Upper lobe of left lung (tissue), 6 donors: ENCODE results near the gene CMSS1. TPM values are rescaled to one million over a fixed set of nuclear protein-coding genes. Genes with fewer than 3 reads are reported as not detected.
"Not testable (repeated sequence)": the region's sequence is repeated elsewhere in the genome, so short reads cannot be mapped to it uniquely, and the experiment has no call there.

ENCODE experiments used
- ATAC-seq, 2 donors: fragments of 200-7000 bp; cut with Tn5 transposase; one replicate each; pipeline ENCODE4 v1.9.1; 2022; ENCODE audit warnings: mild to moderate bottlenecking in 2 of 2, moderate library complexity in 2 of 2; ENCODE audit not compliant: low FRiP score in 2 of 2
- DNase-seq, 2 donors: peaks; one replicate each; pipeline ENCODE4 v3.0.0-alpha.2; 2019 to 2020
- H3K27ac ChIP-seq, 4 donors: fragments of 200-600 bp; sonication (generic); one replicate each; pipeline ENCODE4 v1.5.1; 2016 to 2019
- H3K27me3 ChIP-seq, 4 donors: fragments of 200-600 bp; sonication (generic); one replicate each; pipeline ENCODE4 v1.5.1; 2017 to 2019
- H3K36me3 ChIP-seq, 4 donors: fragments of 200-600 bp; sonication (generic); one replicate each; pipeline ENCODE4 v1.5.1; 2016 to 2019
- H3K4me1 ChIP-seq, 4 donors: fragments of 200-600 bp; sonication (generic); one replicate each; pipeline ENCODE4 v1.5.1; 2018 to 2019
- H3K4me3 ChIP-seq, 4 donors: fragments of 200-600 bp; sonication (generic); one replicate each; pipeline ENCODE4 v1.5.1; 2017 to 2019; ENCODE audit warnings: mild to moderate bottlenecking in 2 of 4, moderate library complexity in 1 of 4
- H3K9me3 ChIP-seq, 4 donors: fragments of 200-600 bp; sonication (generic); one replicate each; pipeline ENCODE4 v1.5.1; 2018 to 2019
- CTCF ChIP-seq, 6 experiments: fragments of 450-650 bp in 4 of 6; fragments of 200-600 bp in 2 of 6; sonication (generic) in 2 of 6; IDR thresholded peaks; one replicate each; pipeline ENCODE4 v1.5.1; 2016 to 2019; ENCODE audit warnings: antibody characterized with exemption in 6 of 6
- EP300 ChIP-seq, 4 donors: sonication (generic); formaldehyde crosslinking; IDR thresholded peaks; one replicate each; pipeline ENCODE4 v1.5.1; 2017; ENCODE audit warnings: antibody characterized with exemption in 4 of 4, control low read depth in 2 of 4
- POLR2A ChIP-seq, 4 donors: fragments of 450-650 bp; IDR thresholded peaks; one replicate each; pipeline ENCODE4 v1.5.1; 2016 to 2017; ENCODE audit warnings: antibody characterized with exemption in 4 of 4, mild to moderate bottlenecking in 2 of 4
- POLR2AphosphoS5 ChIP-seq, 2 donors: sonication (generic); formaldehyde crosslinking; IDR thresholded peaks; one replicate each; pipeline ENCODE4 v1.5.1; 2017; ENCODE audit warnings: antibody characterized with exemption in 2 of 2
- WGBS, 2 donors: methylation state at CpG; one replicate each; pipeline ENCODE4 v1.1.5; 2017 to 2018; 5-methylcytosine and 5-hydroxymethylcytosine counted together
- total RNA-seq, 6 donors: library from RNA; depleted of rRNA in 4 of 6; stranded (reverse); fragments of >200 nt in 4 of 6; gene quantifications; one replicate each; pipeline versions ENCODE4 v1.1.0 to v1.2.1, GENCODE V29; 2016 to 2021
- donor health status: DM: no; HTN: no; CAD: no; lungs with moderate emphysema.
- donor health status: DM: no; HTN: yes; CAD: no; lungs with severe emphysema.

CMSS1 gene
- total RNA-seq, 6 donors from 2014 or later: 4.0 to 21.1 (median 12.0) TPM

DNA sequence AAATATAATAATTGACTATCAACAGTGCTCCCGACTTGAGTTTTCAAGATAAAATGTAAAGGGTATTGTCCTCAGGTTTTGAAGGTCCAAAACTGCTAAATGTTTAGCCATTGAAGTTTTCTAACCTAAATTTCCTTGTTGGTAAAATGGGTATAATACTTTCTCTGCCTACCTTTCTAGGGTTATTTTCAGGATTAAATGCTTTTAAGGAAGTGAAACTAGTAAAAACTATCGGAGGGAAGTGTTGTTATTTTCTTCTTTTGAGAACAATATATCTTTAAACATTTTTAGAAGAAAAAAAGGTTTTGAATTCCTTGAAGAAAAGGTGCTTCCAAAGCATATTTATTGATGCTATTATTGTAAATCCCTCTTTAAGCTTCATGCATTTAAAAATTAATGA lies 229.3 kb downstream of the CMSS1 start:
- H3K4me3 ChIP-seq: no peak overlapping the region
- peaks cover 23 to 38% (median 28%) of the 10 kb centered on the region in 4 donors for H3K4me1 ChIP-seq
- no peak for TF ChIP-seq EP300 (IDR thresholded peaks at IDR 0.05)
- TF ChIP-seq POLR2AphosphoS5 (IDR thresholded peaks at IDR 0.05): no peak
- no peak for TF ChIP-seq POLR2A (IDR thresholded peaks at IDR 0.05)
- TF ChIP-seq CTCF (IDR thresholded peaks at IDR 0.05): no peak
- 51 to 54% methylated on average over 2 of the region's 2 CpGs for WGBS, 2 donors
- H3K36me3 ChIP-seq: no peaks in the 10 kb centered on the region
- H3K9me3 ChIP-seq: no peaks in the 10 kb centered on the region
- H3K27ac ChIP-seq: peak overlapping the region in 3 of 4 donors; percentile 45 to 54 (median 53)
- DNase-seq (no peak), ATAC-seq (no peak)
- no peaks in the 10 kb centered on the region for H3K27me3 ChIP-seq

- H3K9me3 ChIP-seq: no peaks in the 10 kb centered on the region
- H3K27me3 ChIP-seq: no peaks in the 10 kb centered on the region
- peaks cover 23 to 35% (median 25%) of the 10 kb centered on the region in 4 donors for H3K4me1 ChIP-seq
- peak overlapping the region; percentile 33 to 66 (median 50) for H3K27ac ChIP-seq
- no peak for DNase-seq
- 55 to 57% methylated on average over 6 of the region's 6 CpGs for WGBS, 2 donors
- ATAC-seq: peak in 1 of 2 donors; percentile 38
- H3K4me3 ChIP-seq: no peak overlapping the region
- no peaks in the 10 kb centered on the region for H3K36me3 ChIP-seq
- TF ChIP-seq POLR2AphosphoS5 (IDR thresholded peaks at IDR 0.05) (no peak), EP300 (IDR thresholded peaks at IDR 0.05) (no peak), POLR2A (IDR thresholded peaks at IDR 0.05) (no peak), CTCF (IDR thresholded peaks at IDR 0.05) (no peak)
These were observed 229.9 kb downstream of the CMSS1 start for GRCh38 chr3:100047455-100048141.

- H3K27me3 ChIP-seq: no peaks in the 10 kb centered on the region
- H3K9me3 ChIP-seq: no peaks in the 10 kb centered on the region
- peak overlapping the region; percentile 33 to 66 (median 50) for H3K27ac ChIP-seq
- DNase-seq: no peak
- H3K4me1 ChIP-seq: peaks cover 18 to 30% (median 24%) of the 10 kb centered on the region in 4 donors
- no peak overlapping the region for H3K4me3 ChIP-seq
- no peak for ATAC-seq
- 89% methylated on average over 3 of the region's 3 CpGs for WGBS, 2 donors
- TF ChIP-seq POLR2AphosphoS5 (IDR thresholded peaks at IDR 0.05) (no peak), CTCF (IDR thresholded peaks at IDR 0.05) (no peak), EP300 (IDR thresholded peaks at IDR 0.05) (no peak), POLR2A (IDR thresholded peaks at IDR 0.05) (no peak)
- no peaks in the 10 kb centered on the region for H3K36me3 ChIP-seq
These were observed 230.6 kb downstream of the CMSS1 start for GRCh38 chr3:100048248-100048647.

GRCh38 chr3:100051513-100051912 lies 233.9 kb downstream of the CMSS1 start:
- not testable (repeated sequence) for H3K27ac ChIP-seq, H3K36me3 ChIP-seq, ATAC-seq, H3K27me3 ChIP-seq, H3K9me3 ChIP-seq, H3K4me3 ChIP-seq, DNase-seq
- H3K4me1 ChIP-seq: peaks cover 14 to 23% (median 17%) of the 10 kb centered on the region in 4 donors
- 92 to 94% methylated on average over 3 of the region's 3 CpGs for WGBS, 2 donors

GRCh38 chr3:100053951-100054620 lies 236.4 kb downstream of the CMSS1 start:
- H3K9me3 ChIP-seq: no peaks in the 10 kb centered on the region
- no peak for ATAC-seq
- 75 to 83% methylated on average over 6 of the region's 6 CpGs for WGBS, 2 donors
- no peaks in the 10 kb centered on the region for H3K27me3 ChIP-seq
- DNase-seq: no peak
- no peak overlapping the region for H3K27ac ChIP-seq
- H3K36me3 ChIP-seq: no peaks in the 10 kb centered on the region
- H3K4me3 ChIP-seq: no peak overlapping the region
- TF ChIP-seq POLR2AphosphoS5 (IDR thresholded peaks at IDR 0.05) (no peak), EP300 (IDR thresholded peaks at IDR 0.05) (no peak), CTCF (IDR thresholded peaks at IDR 0.05) (no peak), POLR2A (IDR thresholded peaks at IDR 0.05) (no peak)
- peaks cover 0 to 6% (median 0%) of the 10 kb centered on the region in 4 donors for H3K4me1 ChIP-seq
